Mesenchymal stem cell (in vitro differentiated cells and primary cell): Measurements from ENCODE around the gene NPL. TPM values are rescaled to one million over a fixed set of nuclear protein-coding genes. Genes with fewer than 3 reads are reported as not detected.
A peak's percentile ranks its signal among the peaks of the same experiment; 100 is the strongest.

Experiments
- DNase-seq: peaks from one replicate; pipeline ENCODE4 v3.0.0-alpha.2; 2013
- H2AFZ ChIP-seq: one replicate; pipeline ENCODE4 v1.6.1; 2013; ENCODE audit warnings: low read depth, mild to moderate bottlenecking, control low read depth, inconsistent platforms, low read length, moderate library complexity
- H2AK5ac ChIP-seq: 2 replicates; pipeline ENCODE4 v1.6.1; 2013; ENCODE audit warnings: low read length, moderate library complexity, mild to moderate bottlenecking, inconsistent platforms; ENCODE audit not compliant: severe bottlenecking
- H2BK120ac ChIP-seq: one replicate; pipeline ENCODE4 v1.6.1; 2013; ENCODE audit warnings: low read depth, mild to moderate bottlenecking, inconsistent platforms, low read length, moderate library complexity
- H2BK12ac ChIP-seq, 2 experiments: one replicate each; pipeline ENCODE4 v1.6.1; 2013; ENCODE audit warnings: inconsistent platforms in 2 of 2, low read length in 2 of 2, mild to moderate bottlenecking in 2 of 2, moderate library complexity in 2 of 2, control low read depth in 1 of 2
- H2BK15ac ChIP-seq: one replicate; pipeline ENCODE4 v1.6.1; 2013; ENCODE audit warnings: mild to moderate bottlenecking, low read depth, inconsistent platforms; ENCODE audit not compliant: poor library complexity, severe bottlenecking
- H2BK5ac ChIP-seq: 2 replicates; pipeline ENCODE4 v1.6.1; 2013; ENCODE audit warnings: low read depth, mild to moderate bottlenecking, low read length, control low read depth, inconsistent platforms; ENCODE audit not compliant: poor library complexity, severe bottlenecking
- H3K14ac ChIP-seq, 2 experiments: one replicate each; pipeline ENCODE4 v1.6.1; 2013; ENCODE audit warnings: inconsistent platforms in 2 of 2, low read length in 2 of 2, control low read depth in 1 of 2, mild to moderate bottlenecking in 1 of 2, moderate library complexity in 1 of 2
- H3K18ac ChIP-seq, 2 experiments: one replicate each; pipeline ENCODE4 v1.6.1; 2013; ENCODE audit warnings: inconsistent platforms in 2 of 2, low read length in 2 of 2, control low read depth in 1 of 2, low read depth in 1 of 2, mild to moderate bottlenecking in 1 of 2
- H3K23ac ChIP-seq, 2 experiments: one replicate each; pipeline ENCODE4 v1.6.1; 2013; ENCODE audit warnings: inconsistent platforms in 2 of 2, low read length in 2 of 2, mild to moderate bottlenecking in 2 of 2, moderate library complexity in 2 of 2, control low read depth in 1 of 2
- H3K27ac ChIP-seq: 2 replicates; pipeline ENCODE4 v1.5.1; 2013; ENCODE audit warnings: mild to moderate bottlenecking, moderate library complexity, low read length, control low read depth, inconsistent platforms; ENCODE audit not compliant: poor library complexity, severe bottlenecking
- H3K27me3 ChIP-seq, 2 experiments: 2 replicates each; pipeline versions ENCODE4 v1.6.1 to v1.7.0; 2013; ENCODE audit warnings: low read length in 2 of 2, mild to moderate bottlenecking in 2 of 2, moderate library complexity in 2 of 2, control low read depth in 1 of 2, inconsistent platforms in 1 of 2; ENCODE audit not compliant: control insufficient read depth in 1 of 2, insufficient read depth in 1 of 2
- H3K36me3 ChIP-seq, 2 experiments: 2 replicates each; pipeline versions ENCODE4 v1.6.1 to v1.7.0; 2013; ENCODE audit warnings: low read length in 2 of 2, control low read depth in 1 of 2, inconsistent platforms in 1 of 2, low read depth in 1 of 2, mild to moderate bottlenecking in 1 of 2; ENCODE audit not compliant: insufficient read depth in 2 of 2, control insufficient read depth in 1 of 2
- H3K4ac ChIP-seq, 2 experiments: one replicate each; pipeline ENCODE4 v1.6.1; 2013; ENCODE audit warnings: inconsistent platforms in 2 of 2, low read length in 2 of 2, mild to moderate bottlenecking in 2 of 2, moderate library complexity in 2 of 2, control low read depth in 1 of 2, low read depth in 1 of 2
- H3K4me1 ChIP-seq: 2 replicates; pipeline ENCODE4 v1.6.1; 2013; ENCODE audit warnings: low read depth, low read length, control low read depth; ENCODE audit not compliant: control insufficient read depth, insufficient read depth
- H3K4me2 ChIP-seq: 2 replicates; pipeline ENCODE4 v1.6.1; 2013; ENCODE audit warnings: low read length, mild to moderate bottlenecking, inconsistent platforms; ENCODE audit not compliant: poor library complexity, severe bottlenecking
- H3K4me3 ChIP-seq, 2 experiments: 2 replicates each; pipeline versions ENCODE4 v1.5.1 to v1.7.0; 2013; ENCODE audit warnings: low read length in 2 of 2, mild to moderate bottlenecking in 2 of 2, control low read depth in 1 of 2, low read depth in 1 of 2; ENCODE audit not compliant: insufficient read depth in 1 of 2
- H3K79me1 ChIP-seq: replicated peaks from 2 replicates; pipeline ENCODE4 v1.6.1; 2013; ENCODE audit warnings: mild to moderate bottlenecking, control low read depth, low read length, inconsistent platforms; ENCODE audit not compliant: poor library complexity, severe bottlenecking
- H3K9ac ChIP-seq: 2 replicates; pipeline ENCODE4 v1.7.0; 2013; ENCODE audit warnings: mild to moderate bottlenecking, low read length, moderate library complexity
- H3K9me3 ChIP-seq: 2 replicates; pipeline ENCODE4 v1.7.0; 2013; ENCODE audit warnings: mild to moderate bottlenecking, low read length; ENCODE audit not compliant: control insufficient read depth
- H4K8ac ChIP-seq: one replicate; pipeline ENCODE4 v1.6.1; 2013; ENCODE audit warnings: inconsistent platforms, mild to moderate bottlenecking, low read length, moderate library complexity
- H4K91ac ChIP-seq: one replicate; pipeline ENCODE4 v1.6.1; 2013; ENCODE audit warnings: mild to moderate bottlenecking, low read length, inconsistent platforms
- WGBS: methylation state at CpG from one replicate; pipeline ENCODE4 v1.1.7; 2013; ENCODE audit warnings: mixed read lengths; 5-methylcytosine and 5-hydroxymethylcytosine counted together
- polyA plus RNA-seq, 2 experiments: library from polyadenylated mRNA; stranded (reverse); fragments of 200-250 nt; gene quantifications; one replicate each; pipeline ENCODE4 v1.2.3, GENCODE V29; 2013

The NPL gene, protein sequence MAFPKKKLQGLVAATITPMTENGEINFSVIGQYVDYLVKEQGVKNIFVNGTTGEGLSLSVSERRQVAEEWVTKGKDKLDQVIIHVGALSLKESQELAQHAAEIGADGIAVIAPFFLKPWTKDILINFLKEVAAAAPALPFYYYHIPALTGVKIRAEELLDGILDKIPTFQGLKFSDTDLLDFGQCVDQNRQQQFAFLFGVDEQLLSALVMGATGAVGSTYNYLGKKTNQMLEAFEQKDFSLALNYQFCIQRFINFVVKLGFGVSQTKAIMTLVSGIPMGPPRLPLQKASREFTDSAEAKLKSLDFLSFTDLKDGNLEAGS
- polyA plus RNA-seq (2013, experiment 1 of 2), result 2.3 TPM
- polyA plus RNA-seq (2013, experiment 2 of 2), result 1.5 TPM

DNA sequence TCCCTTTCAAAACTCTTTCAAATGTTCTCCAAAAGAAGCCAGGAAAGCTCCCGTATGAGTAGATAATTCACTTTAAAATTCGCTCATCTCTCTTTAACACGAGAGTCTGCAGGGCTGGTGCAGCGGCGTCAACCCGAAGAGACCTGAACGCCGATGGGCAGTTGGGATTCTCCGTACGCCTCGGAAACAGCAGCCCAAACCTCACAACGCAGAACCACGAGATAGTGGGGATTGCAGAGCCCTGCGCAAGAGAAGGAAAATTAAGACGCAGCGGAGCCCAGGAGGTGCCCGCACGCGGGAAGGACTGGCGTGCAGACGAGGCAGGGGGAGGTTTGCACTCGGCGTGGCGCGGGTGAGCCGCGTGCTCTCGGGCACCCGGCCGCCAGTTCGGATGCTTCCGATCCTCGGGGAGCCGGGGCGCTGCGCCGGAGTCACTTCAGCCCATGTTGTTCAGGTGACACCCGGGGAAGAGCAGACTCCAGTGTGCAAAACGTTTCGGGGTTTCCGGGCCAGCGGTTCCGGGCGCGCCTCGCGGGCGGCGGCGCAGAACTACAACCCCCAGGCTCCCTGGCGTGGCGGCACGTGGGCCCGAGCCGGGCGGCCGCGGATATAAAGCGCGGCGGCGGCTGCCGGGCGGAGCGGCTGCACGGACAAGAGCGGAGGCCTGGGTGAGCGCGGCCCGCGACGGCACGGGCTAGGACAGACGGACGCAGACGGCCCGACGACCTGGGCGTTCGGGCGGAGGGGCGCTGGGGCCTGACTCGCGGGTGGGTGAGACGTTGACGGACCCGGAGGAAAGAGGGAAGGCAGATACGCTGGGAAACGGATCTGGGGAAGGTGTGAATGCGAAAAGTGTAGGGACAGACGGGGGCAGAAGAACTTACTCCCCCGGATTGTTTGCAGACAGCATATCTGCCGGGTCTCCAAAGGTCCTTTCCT is at the start of gene NPL:
TSS of gene NPL (plus strand) at position 636 of the 939 bp plus-strand sequence. CDS start 4,599 bp downstream, outside the sequence.
- Histone ChIP-seq H3K4me1 (peaks cover 8% of the 10 kb centered on the region), H4K91ac (peak within 1 kb of the TSS; percentile 81), H3K18ac (peak within 1 kb of the TSS; percentile 26 to 100), H3K14ac (peak within 1 kb of the TSS in 1 of 2 experiments; percentile 85), H3K4me3 (peak within 1 kb of the TSS; percentile 64 to 87), H2AK5ac (no peak within 1 kb of the TSS), H3K79me1 (no peaks in the 10 kb centered on the region), H2BK5ac (no peak within 1 kb of the TSS), H2BK12ac (peak within 1 kb of the TSS; percentile 11 to 88), H4K8ac (peak within 1 kb of the TSS; percentile 86), H2BK120ac (no peak within 1 kb of the TSS), H3K27me3 (peaks cover 0 to 36% of the 10 kb centered on the region in 2 experiments), H3K4ac (peak within 1 kb of the TSS; percentile 49 to 67), H3K4me2 (peak within 1 kb of the TSS; percentile 91), H3K36me3 (peaks cover 0 to 6% of the 10 kb centered on the region in 2 experiments), H3K27ac (no peak within 1 kb of the TSS), H3K9me3 (no peaks in the 10 kb centered on the region), H2BK15ac (no peak within 1 kb of the TSS), H3K9ac (peak within 1 kb of the TSS; percentile 87), H3K23ac (peak within 1 kb of the TSS in 1 of 2 experiments; percentile 57), H2AFZ (peak within 1 kb of the TSS; percentile 95)
- peak; percentile 82 for DNase-seq
- under 1% methylated on average over 90 of the region's 93 CpGs for WGBS

DNA sequence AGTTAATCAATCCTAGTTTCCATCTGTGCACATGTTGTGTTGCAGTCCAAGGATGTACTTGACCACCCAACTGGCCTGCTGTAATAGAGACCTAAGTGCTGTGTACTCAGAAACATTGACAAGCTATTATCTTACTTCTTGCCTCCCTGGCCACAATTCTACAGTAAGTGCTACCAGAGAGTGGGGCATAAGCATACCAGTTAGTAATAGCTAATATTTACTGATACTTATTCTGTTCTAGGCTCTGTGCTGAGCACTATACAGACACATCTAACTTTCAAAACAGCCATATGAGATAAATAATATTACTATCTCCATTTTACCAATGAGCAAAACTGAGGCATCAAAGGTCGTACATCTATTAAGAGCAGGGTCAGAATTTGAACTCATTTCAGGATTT is 49.5 kb upstream of the NPL start:
- H3K36me3 ChIP-seq, result no peaks in the 10 kb centered on the region
- H4K91ac ChIP-seq, result no peak overlapping the region
- no peaks in the 10 kb centered on the region for H3K79me1 ChIP-seq
- H3K27ac ChIP-seq, result no peak overlapping the region
- no peak overlapping the region for H3K14ac ChIP-seq
- WGBS, result 88% methylated on average over 1 of the region's 1 CpG
- no peak overlapping the region for H2BK12ac ChIP-seq
- no peak overlapping the region for H2BK120ac ChIP-seq
- DNase-seq, result no peak
- no peak overlapping the region for H2AFZ ChIP-seq
- H2BK15ac ChIP-seq, result no peak overlapping the region
- H3K4me1 ChIP-seq, result no peaks in the 10 kb centered on the region
- no peak overlapping the region for H3K4me3 ChIP-seq
- no peak overlapping the region for H4K8ac ChIP-seq
- no peak overlapping the region for H3K4me2 ChIP-seq
- no peak overlapping the region for H3K23ac ChIP-seq
- H3K4ac ChIP-seq, result no peak overlapping the region
- no peak overlapping the region for H2BK5ac ChIP-seq
- H3K18ac ChIP-seq, result no peak overlapping the region
- H3K27me3 ChIP-seq, result no peaks in the 10 kb centered on the region
- no peak overlapping the region for H2AK5ac ChIP-seq
- peaks cover 3% of the 10 kb centered on the region for H3K9me3 ChIP-seq
- no peak overlapping the region for H3K9ac ChIP-seq

DNA sequence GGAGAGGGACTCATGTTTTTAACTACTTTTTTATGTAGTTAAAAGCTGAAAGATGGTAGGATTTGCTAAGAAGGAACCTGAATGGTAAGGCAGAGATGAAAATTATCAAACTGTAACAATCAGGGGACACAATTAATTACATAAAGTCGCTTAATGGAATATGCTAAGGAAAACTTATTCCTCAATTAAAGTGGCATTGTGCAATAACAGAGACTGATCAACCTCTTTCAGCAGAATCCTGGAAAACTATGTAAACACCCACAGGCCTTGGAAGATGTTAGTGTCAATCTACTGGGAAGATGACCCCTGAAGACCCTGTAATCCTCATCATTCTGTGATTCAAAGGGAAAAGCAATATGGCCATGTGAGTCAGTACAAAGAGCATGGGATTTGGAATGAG is 46.8 kb upstream of the NPL start:
- H3K27me3 ChIP-seq, result no peaks in the 10 kb centered on the region
- H2AK5ac ChIP-seq, result no peak overlapping the region
- H3K9ac ChIP-seq, result no peak overlapping the region
- H4K91ac ChIP-seq, result no peak overlapping the region
- H3K9me3 ChIP-seq, result no peaks in the 10 kb centered on the region
- no peak overlapping the region for H4K8ac ChIP-seq
- no peak overlapping the region for H2BK12ac ChIP-seq
- H2BK15ac ChIP-seq, result no peak overlapping the region
- no peak overlapping the region for H2AFZ ChIP-seq
- H2BK5ac ChIP-seq, result no peak overlapping the region
- no peak for DNase-seq
- no CpG with 5 or more reads among the region's 1 CpG for WGBS
- no peaks in the 10 kb centered on the region for H3K79me1 ChIP-seq
- H3K4me2 ChIP-seq, result no peak overlapping the region
- H3K14ac ChIP-seq, result no peak overlapping the region
- H3K4ac ChIP-seq, result no peak overlapping the region
- no peak overlapping the region for H3K18ac ChIP-seq
- no peak overlapping the region for H3K27ac ChIP-seq
- no peak overlapping the region for H3K23ac ChIP-seq
- no peak overlapping the region for H2BK120ac ChIP-seq
- no peaks in the 10 kb centered on the region for H3K4me1 ChIP-seq
- H3K4me3 ChIP-seq, result no peak overlapping the region
- H3K36me3 ChIP-seq, result no peaks in the 10 kb centered on the region
